Transverse colon (tissue), 4 donors: ENCODE data around the gene FHOD1. TPM values are rescaled to one million over a fixed set of nuclear protein-coding genes. Genes with fewer than 3 reads are reported as not detected.

ENCODE experiments used
- DNase-seq: peaks from one replicate; pipeline ENCODE4 v3.0.0-alpha.2; 2019
- H3K27ac ChIP-seq, 4 donors: fragments of 200-600 bp; sonication (generic); 2 replicates each; pipeline ENCODE4 v1.5.1; 2016 to 2018; ENCODE audit warnings: inconsistent platforms in 4 of 4
- H3K27me3 ChIP-seq: fragments of 200-600 bp; sonication (generic); 2 replicates; pipeline ENCODE4 v1.5.1; 2017; ENCODE audit warnings: inconsistent platforms
- H3K36me3 ChIP-seq, 4 donors: fragments of 200-600 bp; sonication (generic); 2 replicates each; pipeline ENCODE4 v1.5.1; 2017 to 2019; ENCODE audit warnings: inconsistent platforms in 4 of 4
- H3K4me1 ChIP-seq, 4 donors: fragments of 200-600 bp; sonication (generic); 2 replicates each; pipeline ENCODE4 v1.5.1; 2017 to 2020; ENCODE audit warnings: inconsistent platforms in 4 of 4
- H3K4me3 ChIP-seq, 4 donors: fragments of 200-600 bp; sonication (generic); 1 replicate in 1 of 4; 2 replicates in 3 of 4; pipeline versions ENCODE4 v1.5.1 to v1.6.1; 2017 to 2019; ENCODE audit warnings: inconsistent platforms in 4 of 4
- H3K9me3 ChIP-seq, 2 donors: fragments of 200-600 bp; sonication (generic); 2 replicates each; pipeline ENCODE4 v1.5.1; 2017 to 2019; ENCODE audit warnings: inconsistent platforms in 2 of 2
- CTCF ChIP-seq, 5 experiments: fragments of 200-600 bp in 3 of 5; fragments of 450-650 bp in 2 of 5; sonication (generic) in 3 of 5; IDR thresholded peaks; 1 replicate in 2 of 5; 2 replicates in 3 of 5; pipeline ENCODE4 v1.5.1; 2016 to 2017; ENCODE audit warnings: antibody characterized with exemption in 5 of 5, inconsistent platforms in 3 of 5, mild to moderate bottlenecking in 2 of 5, moderate library complexity in 1 of 5
- EP300 ChIP-seq: sonication (generic); formaldehyde crosslinking; IDR thresholded peaks from one replicate; pipeline ENCODE4 v1.6.1; 2017; ENCODE audit warnings: antibody characterized with exemption, low read depth
- POLR2A ChIP-seq: fragments of 450-650 bp; IDR thresholded peaks from one replicate; pipeline ENCODE4 v1.6.1; 2016; ENCODE audit warnings: antibody characterized with exemption, mild to moderate bottlenecking, moderate library complexity
- POLR2AphosphoS5 ChIP-seq, 3 donors: sonication (generic); formaldehyde crosslinking; IDR thresholded peaks; one replicate each; pipeline ENCODE4 v1.6.1; 2016; ENCODE audit warnings: antibody characterized with exemption in 3 of 3
- WGBS, 2 donors: methylation state at CpG; one replicate each; pipeline ENCODE4 v1.1.5; 2018; ENCODE audit warnings: low coverage in 1 of 2; 5-methylcytosine and 5-hydroxymethylcytosine counted together
- in situ Hi-C, 4 donors: fragments of 200-750 bp; cut with MboI; loops; one replicate each; pipeline versions ENCODE4 v1.15.0 to v1.15.1; 2017; ENCODE audit warnings: low sequenced_read_pairs in 3 of 4, low pct_ligation_motif_present in 1 of 4, low pct_unique_long_range_greater_than_20kb in 1 of 4
- intact Hi-C: fragments of 100-400 bp; cut with DNase I; formaldehyde crosslinking; loops from one replicate; pipeline ENCODE4 v1.15.1; 2023; ENCODE audit warnings: low total_unique reads
- small RNA-seq, 4 donors: library from RNA; depleted of rRNA; stranded (forward); fragments of <200 nt; gene quantifications; one replicate each; pipeline ENCODE3, GENCODE V24; 2016
- total RNA-seq, 4 donors: library from RNA; depleted of rRNA; stranded (reverse); fragments of >200 nt; gene quantifications; one replicate each; pipeline ENCODE4 v1.1.0, GENCODE V29; 2016

The FHOD1 gene
- total RNA-seq, 4 donors from 2014 or later: 25.1 to 177 (median 33.6) TPM

- H3K9me3 ChIP-seq: no peaks in the 10 kb centered on the region
- no peaks in the 10 kb centered on the region for H3K36me3 ChIP-seq
- H3K27me3 ChIP-seq: no peaks in the 10 kb centered on the region
- H3K27ac ChIP-seq: peak overlapping the region in 2 of 4 donors; percentile 94 to 96
- in situ Hi-C loops: no loop called here
- no peak for DNase-seq
- TF ChIP-seq POLR2AphosphoS5 (IDR thresholded peaks at IDR 0.05) (no peak), POLR2A (no peak), EP300 (no peak), CTCF (IDR thresholded peaks at IDR 0.05) (no peak)
- H3K4me1 ChIP-seq: peaks cover 25 to 48% (median 38%) of the 10 kb centered on the region in 4 donors
- no peak overlapping the region for H3K4me3 ChIP-seq
- 72 to 90% methylated on average over 2 of the region's 2 CpGs for WGBS, 2 donors
- intact Hi-C loops: no loop called here
Observed at GRCh38 chr16:67182288-67182687, 65.0 kb downstream of the FHOD1 start.

- intact Hi-C loops: no loop called here
- peak overlapping the region; percentile 5 to 56 (median 48) for H3K27ac ChIP-seq
- no peaks in the 10 kb centered on the region for H3K9me3 ChIP-seq
- no peak overlapping the region for H3K4me3 ChIP-seq
- H3K36me3 ChIP-seq: no peaks in the 10 kb centered on the region
- WGBS, 2 donors: 58 to 80% methylated on average over 1 to 2 of the region's 2 CpGs
- TF ChIP-seq POLR2A (no peak), EP300 (no peak), POLR2AphosphoS5 (IDR thresholded peaks at IDR 0.05) (peak in 1 of 3 donors; percentile 12), CTCF (IDR thresholded peaks at IDR 0.05) (no peak)
- peaks cover 25 to 48% (median 38%) of the 10 kb centered on the region in 4 donors for H3K4me1 ChIP-seq
- peak; percentile 41 for DNase-seq
- in situ Hi-C loops: no loop called here
- H3K27me3 ChIP-seq: no peaks in the 10 kb centered on the region
Observed at GRCh38 chr16:67181346-67181745, 65.9 kb downstream of the FHOD1 start.

DNA sequence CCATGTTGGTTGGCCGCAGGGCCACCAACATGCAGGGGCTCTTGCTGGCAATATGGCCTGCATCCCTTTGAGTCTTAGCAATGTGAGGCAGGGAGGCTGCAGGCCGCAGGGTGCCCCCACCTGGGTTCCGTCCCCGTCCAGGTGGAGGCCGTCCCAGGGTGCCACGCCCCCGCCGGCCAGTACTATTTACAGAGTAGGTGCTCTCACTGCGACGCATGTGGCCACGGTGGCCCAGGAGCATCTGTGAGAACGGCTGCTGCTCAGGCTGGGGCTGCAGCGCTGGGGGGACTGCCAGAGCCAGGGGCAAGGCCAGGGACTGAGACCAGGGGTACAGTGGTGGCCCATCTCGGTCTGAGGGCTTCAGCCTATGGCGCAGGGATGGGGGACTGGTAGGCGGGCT is 67.1 kb downstream of the FHOD1 start:
- intact Hi-C loops (no loop called here), in situ Hi-C loops (no loop called here)
- no peak for DNase-seq
- Histone ChIP-seq H3K4me3 (no peak overlapping the region), H3K4me1 (peaks cover 24 to 40% (median 31%) of the 10 kb centered on the region in 4 donors), H3K9me3 (no peaks in the 10 kb centered on the region), H3K27me3 (no peaks in the 10 kb centered on the region), H3K36me3 (no peaks in the 10 kb centered on the region), H3K27ac (no peak overlapping the region)
- 96% methylated on average over 13 of the region's 16 CpGs; no CpG with 5 or more reads in 1 of the 2 donors for WGBS, 2 donors
- no peak for TF ChIP-seq EP300
- TF ChIP-seq CTCF (IDR thresholded peaks at IDR 0.05): no peak
- no peak for TF ChIP-seq POLR2AphosphoS5 (IDR thresholded peaks at IDR 0.05)
- no peak for TF ChIP-seq POLR2A

DNA sequence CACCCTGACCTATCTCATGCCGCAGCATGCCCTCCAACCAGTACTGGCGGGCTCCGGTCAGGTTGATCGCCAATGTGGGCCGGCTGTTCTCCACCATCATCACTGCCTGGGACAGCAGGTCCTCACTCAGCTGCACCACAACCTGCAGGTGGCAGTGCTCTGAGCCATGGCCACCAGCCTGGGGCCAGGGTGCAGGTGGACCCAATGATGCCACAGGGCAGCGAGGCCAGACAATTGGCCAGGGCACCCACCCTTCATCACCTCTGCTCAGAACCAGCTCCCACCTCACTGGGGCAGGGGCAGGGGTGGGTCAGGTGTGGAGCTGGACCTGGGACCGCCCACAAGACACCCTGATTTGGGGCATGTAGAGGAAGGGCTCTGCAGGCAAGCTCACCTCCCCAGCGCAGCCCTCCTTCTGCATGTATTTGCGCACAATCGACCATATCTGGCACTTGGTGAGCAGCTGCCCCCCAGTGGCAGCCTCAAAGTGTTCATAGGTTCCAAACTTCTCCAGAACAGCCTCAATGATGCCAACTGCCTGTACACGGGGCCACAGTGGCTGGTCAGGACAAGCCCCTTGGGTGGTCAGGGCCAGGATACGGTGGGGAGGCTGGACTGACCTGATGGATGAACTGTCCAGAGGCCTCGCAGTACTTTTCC is 67.7 kb downstream of the FHOD1 start:
- no peaks in the 10 kb centered on the region for H3K27me3 ChIP-seq
- no peaks in the 10 kb centered on the region for H3K9me3 ChIP-seq
- in situ Hi-C loops: no loop called here
- no peak for DNase-seq
- H3K4me3 ChIP-seq: no peak overlapping the region
- no peak overlapping the region for H3K27ac ChIP-seq
- TF ChIP-seq POLR2A (no peak), CTCF (IDR thresholded peaks at IDR 0.05) (no peak), POLR2AphosphoS5 (IDR thresholded peaks at IDR 0.05) (no peak), EP300 (no peak)
- intact Hi-C loops: no loop called here
- no peaks in the 10 kb centered on the region for H3K36me3 ChIP-seq
- WGBS, 2 donors: 89 to 97% methylated on average over 6 to 13 of the region's 13 CpGs
- peaks cover 23 to 38% (median 29%) of the 10 kb centered on the region in 4 donors for H3K4me1 ChIP-seq

Small RNAs within 50 kb of the gene (small RNA-seq; reads per million reads assigned to genes)
- 6.3 to 13.5 (median 11.1) reads per million in 4 donors for gene MIR328

Other genes with a start within 250 kb of the FHOD1 start
- gene CBFB, start 218.3 kb downstream of the FHOD1 start, total RNA-seq: 100 to 1,000 TPM in 1 of 4 donors, 10 to 100 TPM in 3; 19.7 to 106 (median 33.1) TPM
- 10 to 100 TPM; 13.3 to 23.8 (median 17.7) TPM for gene PHAF1, start 137.5 kb downstream of the FHOD1 start, total RNA-seq
- 10 to 100 TPM in 1 of 4 donors, 1 to 10 TPM in 3; 1.5 to 69.1 (median 5.5) TPM for gene B3GNT9, start 96.5 kb downstream of the FHOD1 start, total RNA-seq
- gene TRADD, start 87.6 kb downstream of the FHOD1 start, total RNA-seq: 10 to 100 TPM; 32.2 to 74.8 (median 42.0) TPM
- 10 to 100 TPM; 30.0 to 91.1 (median 55.1) TPM for gene FBXL8, start 87.5 kb downstream of the FHOD1 start, total RNA-seq
- gene HSF4, start 82.7 kb downstream of the FHOD1 start, total RNA-seq: 100 to 1,000 TPM in 1 of 4 donors, 10 to 100 TPM in 3; 29.5 to 136 (median 76.6) TPM
- 10 to 100 TPM; 39.5 to 65.9 (median 41.2) TPM for gene NOL3, start 76.9 kb downstream of the FHOD1 start, total RNA-seq
- 100 to 1,000 TPM in 1 of 4 donors, 10 to 100 TPM in 3; 27.6 to 220 (median 32.5) TPM for gene MATCAP1, start 63.5 kb downstream of the FHOD1 start, total RNA-seq
- gene EXOC3L1, start 57.3 kb downstream of the FHOD1 start, total RNA-seq: 1 to 10 TPM in 2 of 4 donors, not detected in 2; 3.0 to 6.7 TPM
- 100 to 1,000 TPM in 3 of 4 donors, 10 to 100 TPM in 1; 97.5 to 224 (median 159) TPM for gene E2F4, start 55.3 kb downstream of the FHOD1 start, total RNA-seq
- 10 to 100 TPM; 61.0 to 91.5 (median 77.7) TPM for gene ELMO3, start 48.4 kb downstream of the FHOD1 start, total RNA-seq
- 10 to 100 TPM in 3 of 4 donors, not detected in 1; 29.5 to 50.2 (median 39.3) TPM for gene TMEM208, start 20.4 kb downstream of the FHOD1 start, total RNA-seq
- gene SLC9A5, start 1.5 kb upstream of the FHOD1 start, total RNA-seq: 1 to 10 TPM in 3 of 4 donors, under 1 TPM in 1; 0.55 to 4.5 (median 1.5) TPM
- gene PLEKHG4, start 32.1 kb upstream of the FHOD1 start, total RNA-seq: 10 to 100 TPM in 2 of 4 donors, 1 to 10 TPM in 1, under 1 TPM in 1; 0.80 to 12.2 (median 8.7) TPM
- not detected for gene KCTD19, start 79.3 kb upstream of the FHOD1 start, total RNA-seq
- under 1 TPM in 1 of 4 donors, not detected in 3; 0.79 TPM for gene LRRC36, start 79.3 kb upstream of the FHOD1 start, total RNA-seq
- 10 to 100 TPM in 1 of 4 donors, 1 to 10 TPM in 2, not detected in 1; 3.5 to 20.9 (median 5.7) TPM for gene TPPP3, start 146.0 kb upstream of the FHOD1 start, total RNA-seq
- gene ZDHHC1, start 169.0 kb upstream of the FHOD1 start, total RNA-seq: 10 to 100 TPM in 2 of 4 donors, 1 to 10 TPM in 2; 7.1 to 36.3 (median 20.5) TPM
- gene HSD11B2, start 183.6 kb upstream of the FHOD1 start, total RNA-seq: 1,000 to 10,000 TPM in 1 of 4 donors, 100 to 1,000 TPM in 3; 667 to 1,081 (median 790) TPM
- 100 to 1,000 TPM; 218 to 457 (median 386) TPM for gene ATP6V0D1, start 233.7 kb upstream of the FHOD1 start, total RNA-seq
- not detected for gene AGRP, start 236.1 kb upstream of the FHOD1 start, total RNA-seq